Loucy (cell line): ENCODE results near the gene TSPAN9.

Experiments
- H2AFZ ChIP-seq: fragments of 200-600 bp; sonication (generic); 2 replicates; pipeline ENCODE4 v1.6.0; 2016; ENCODE audit warnings: antibody characterized with exemption, mild to moderate bottlenecking, low read length, moderate library complexity
- H3F3A ChIP-seq: fragments of 200-600 bp; 2 replicates; pipeline ENCODE4 v1.6.0; 2016; ENCODE audit warnings: antibody characterized with exemption, low read depth, mild to moderate bottlenecking
- H3K27me3 ChIP-seq: fragments of 200-600 bp; sonication (generic); 2 replicates; pipeline ENCODE4 v1.6.1; 2014; ENCODE audit warnings: low read length, mild to moderate bottlenecking; ENCODE audit not compliant: insufficient read depth, poor library complexity, severe bottlenecking
- H3K36me3 ChIP-seq: fragments of 200-600 bp; sonication (generic); 2 replicates; pipeline ENCODE4 v1.6.1; 2016; ENCODE audit warnings: low read length; ENCODE audit not compliant: insufficient read depth
- H3K4me1 ChIP-seq: fragments of 200-600 bp; sonication (generic); 2 replicates; pipeline ENCODE4 v1.5.1; 2014; ENCODE audit warnings: low read length, mild to moderate bottlenecking; ENCODE audit not compliant: insufficient read depth, poor library complexity, severe bottlenecking
- H3K4me2 ChIP-seq: fragments of 200-600 bp; sonication (generic); 2 replicates; pipeline ENCODE4 v1.6.0; 2014; ENCODE audit warnings: antibody characterized with exemption, low read length, low read depth, mild to moderate bottlenecking; ENCODE audit not compliant: poor library complexity, severe bottlenecking
- H3K4me3 ChIP-seq: fragments of 200-600 bp; sonication (generic); 2 replicates; pipeline ENCODE4 v1.5.1; 2014; ENCODE audit warnings: low read length, mild to moderate bottlenecking, mixed read lengths; ENCODE audit not compliant: poor library complexity, severe bottlenecking
- H3K79me2 ChIP-seq: fragments of 200-600 bp; sonication (generic); 2 replicates; pipeline ENCODE4 v1.6.1; 2014; ENCODE audit warnings: low read length; ENCODE audit not compliant: insufficient read depth
- H3K9ac ChIP-seq: fragments of 200-600 bp; sonication (generic); 2 replicates; pipeline ENCODE4 v1.6.0; 2014; ENCODE audit warnings: mild to moderate bottlenecking, low read depth, low read length, moderate library complexity; ENCODE audit not compliant: poor library complexity, severe bottlenecking
- H3K9me2 ChIP-seq: fragments of 200-600 bp; sonication (generic); replicated peaks from 2 replicates; pipeline ENCODE4 v1.6.1; 2016; ENCODE audit warnings: low read depth, low read length, mixed read lengths
- H3K9me3 ChIP-seq: fragments of 200-600 bp; sonication (generic); 2 replicates; pipeline ENCODE4 v1.6.1; 2014; ENCODE audit warnings: mild to moderate bottlenecking, antibody characterized with exemption, low read length, low read depth; ENCODE audit not compliant: insufficient read depth
- H4K20me1 ChIP-seq: fragments of 200-600 bp; sonication (generic); 2 replicates; pipeline ENCODE4 v1.6.0; 2014; ENCODE audit warnings: antibody characterized with exemption, low read length, mild to moderate bottlenecking; ENCODE audit not compliant: insufficient read depth, poor library complexity, severe bottlenecking
- EZH2phosphoT487 ChIP-seq: fragments of 200-600 bp; IDR thresholded peaks from 2 replicates; pipeline ENCODE4 v1.6.1; 2018; ENCODE audit warnings: antibody characterized with exemption, mild to moderate bottlenecking, moderate library complexity, borderline replicate concordance
- TF ChIP-seq, protein P1 (sequence below): fragments of 200-600 bp; sonication (generic); conservative IDR thresholded peaks from 2 replicates; pipeline ENCODE4 v1.5.1; 2014; ENCODE audit warnings: mild to moderate bottlenecking, antibody characterized with exemption, low read length

TSPAN9 gene

DNA sequence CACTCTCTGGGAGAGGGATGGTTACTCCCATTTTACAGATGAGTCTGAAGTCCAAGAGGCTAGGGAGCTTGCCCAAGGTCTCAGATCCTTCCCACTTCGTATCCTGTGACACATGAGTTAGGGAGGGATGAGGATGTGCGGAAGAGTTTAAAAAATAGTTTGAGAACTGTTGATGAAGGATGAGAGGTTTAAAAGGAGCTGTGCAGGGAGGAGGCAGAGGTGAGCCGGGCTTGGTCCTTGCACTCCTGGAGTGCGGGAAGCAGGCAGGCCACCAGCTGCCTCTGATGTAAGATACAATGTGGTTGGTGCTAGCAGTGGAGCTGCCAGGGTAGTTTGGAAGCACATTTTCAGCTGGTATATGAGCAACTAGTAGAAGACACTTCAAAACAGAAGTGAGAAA lies 46.5 kb downstream of the TSPAN9 start:
- Histone ChIP-seq H3K27me3 (peaks cover 14% of the 10 kb centered on the region), H3F3A (no peaks in the 10 kb centered on the region), H4K20me1 (no peaks in the 10 kb centered on the region), H3K79me2 (no peaks in the 10 kb centered on the region), H3K4me2 (no peak overlapping the region), H3K36me3 (no peaks in the 10 kb centered on the region), H3K4me3 (no peak overlapping the region), H2AFZ (no peak overlapping the region), H3K9me2 (no peaks in the 10 kb centered on the region), H3K9ac (no peak overlapping the region), H3K9me3 (no peaks in the 10 kb centered on the region; the same call in 1 of the 2 replicates), H3K4me1 (no peaks in the 10 kb centered on the region)
- TF ChIP-seq, protein P1, sequence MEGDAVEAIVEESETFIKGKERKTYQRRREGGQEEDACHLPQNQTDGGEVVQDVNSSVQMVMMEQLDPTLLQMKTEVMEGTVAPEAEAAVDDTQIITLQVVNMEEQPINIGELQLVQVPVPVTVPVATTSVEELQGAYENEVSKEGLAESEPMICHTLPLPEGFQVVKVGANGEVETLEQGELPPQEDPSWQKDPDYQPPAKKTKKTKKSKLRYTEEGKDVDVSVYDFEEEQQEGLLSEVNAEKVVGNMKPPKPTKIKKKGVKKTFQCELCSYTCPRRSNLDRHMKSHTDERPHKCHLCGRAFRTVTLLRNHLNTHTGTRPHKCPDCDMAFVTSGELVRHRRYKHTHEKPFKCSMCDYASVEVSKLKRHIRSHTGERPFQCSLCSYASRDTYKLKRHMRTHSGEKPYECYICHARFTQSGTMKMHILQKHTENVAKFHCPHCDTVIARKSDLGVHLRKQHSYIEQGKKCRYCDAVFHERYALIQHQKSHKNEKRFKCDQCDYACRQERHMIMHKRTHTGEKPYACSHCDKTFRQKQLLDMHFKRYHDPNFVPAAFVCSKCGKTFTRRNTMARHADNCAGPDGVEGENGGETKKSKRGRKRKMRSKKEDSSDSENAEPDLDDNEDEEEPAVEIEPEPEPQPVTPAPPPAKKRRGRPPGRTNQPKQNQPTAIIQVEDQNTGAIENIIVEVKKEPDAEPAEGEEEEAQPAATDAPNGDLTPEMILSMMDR: no peak
- TF ChIP-seq EZH2phosphoT487: no peak

DNA sequence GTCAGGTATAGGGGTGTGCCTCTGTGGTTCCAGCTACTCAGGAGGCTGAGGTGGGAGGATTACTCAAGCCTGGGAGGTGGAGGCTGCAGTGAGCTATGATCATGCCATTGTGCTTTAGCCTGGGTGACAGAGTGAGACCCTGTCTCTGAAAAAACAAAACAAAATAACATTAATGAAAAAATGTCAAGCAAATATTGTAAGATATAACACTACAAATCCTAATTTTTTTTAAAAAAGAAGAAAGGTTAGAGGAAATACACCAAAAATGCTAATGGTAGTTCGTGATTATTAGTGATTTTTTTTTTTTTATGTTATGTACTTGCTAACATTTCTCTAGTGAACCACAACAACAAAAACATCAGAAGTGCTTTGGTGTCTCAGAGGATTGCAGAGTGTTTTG lies 47.7 kb downstream of the TSPAN9 start:
- Histone ChIP-seq H3K4me1 (no peaks in the 10 kb centered on the region), H3K9me2 (no peaks in the 10 kb centered on the region), H2AFZ (no peak overlapping the region), H3K4me2 (no peak overlapping the region), H3K9ac (no peak overlapping the region), H3K4me3 (no peak overlapping the region), H3K27me3 (peaks cover 14% of the 10 kb centered on the region), H3K9me3 (no peaks in the 10 kb centered on the region; the same call in 1 of the 2 replicates), H3K36me3 (no peaks in the 10 kb centered on the region), H4K20me1 (no peaks in the 10 kb centered on the region), H3F3A (no peaks in the 10 kb centered on the region), H3K79me2 (no peaks in the 10 kb centered on the region)
- no peak for TF ChIP-seq EZH2phosphoT487
- TF ChIP-seq, protein P1: no peak

DNA sequence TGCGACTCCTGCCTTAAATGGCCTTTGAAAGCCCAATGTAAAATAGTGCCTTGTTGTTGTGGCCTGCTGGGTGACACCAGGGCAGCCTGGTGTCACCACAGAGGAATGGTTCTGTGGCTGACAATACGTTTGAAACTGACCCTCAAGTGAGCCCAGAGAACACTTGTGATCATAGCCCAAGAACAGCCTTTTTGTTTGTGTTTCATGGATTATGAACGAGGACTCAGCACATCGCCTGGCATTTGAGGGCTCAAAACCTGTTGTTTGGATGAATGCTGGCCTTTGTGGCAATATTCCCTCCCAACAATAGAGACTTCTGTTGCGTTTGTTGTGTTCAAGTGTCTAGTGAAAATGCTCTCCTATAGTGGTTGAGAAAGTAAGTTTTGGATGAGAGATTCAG lies 48.5 kb downstream of the TSPAN9 start:
- Histone ChIP-seq H3K79me2 (no peaks in the 10 kb centered on the region), H2AFZ (no peak overlapping the region), H3K4me3 (no peak overlapping the region), H3K9me3 (no peaks in the 10 kb centered on the region; the same call in 1 of the 2 replicates), H3K36me3 (no peaks in the 10 kb centered on the region), H3K9ac (no peak overlapping the region), H3F3A (no peaks in the 10 kb centered on the region), H3K4me2 (no peak overlapping the region), H4K20me1 (no peaks in the 10 kb centered on the region), H3K27me3 (peaks cover 21% of the 10 kb centered on the region), H3K4me1 (no peaks in the 10 kb centered on the region), H3K9me2 (no peaks in the 10 kb centered on the region)
- no peak for TF ChIP-seq EZH2phosphoT487
- TF ChIP-seq, protein P1: no peak
